GM19035 (cell line): ENCODE data around the gene TCEAL8.

Experiments used
- ATAC-seq: cut with Tn5 transposase; IDR thresholded peaks from one replicate; pipeline ENCODE4 v1.9.1; 2021; ENCODE audit not compliant: unreplicated experiment

Gene TCEAL8

DNA sequence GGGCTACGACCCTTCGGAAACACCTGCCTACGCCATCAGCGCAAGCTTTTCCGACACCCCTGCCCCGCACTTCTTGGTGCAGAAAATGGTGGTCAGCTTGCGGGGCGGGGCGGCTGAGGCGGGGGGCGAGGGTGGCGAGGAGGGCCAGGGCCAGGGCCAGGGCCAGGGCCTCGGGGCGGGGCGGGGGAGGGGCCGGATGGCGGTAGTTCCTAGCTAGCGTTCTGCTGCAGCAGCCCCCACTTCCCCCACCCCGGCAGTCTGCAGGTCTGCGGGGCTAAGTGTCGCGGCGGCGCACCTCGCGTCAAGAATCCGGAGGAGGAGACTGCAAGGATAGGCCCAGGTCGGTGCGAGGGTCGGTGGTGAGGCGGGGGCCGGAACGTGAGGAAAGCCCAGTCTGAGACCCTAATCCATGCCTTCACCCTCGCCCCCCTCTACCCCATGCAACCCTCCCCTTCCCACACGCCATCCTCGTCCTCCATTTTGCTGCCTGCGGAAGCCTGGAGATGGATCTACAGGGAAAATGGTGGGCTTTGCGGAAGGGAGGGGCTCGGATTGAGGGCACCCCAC lies 39.4 kb downstream of the TCEAL8 start:
- peak; percentile 28 for ATAC-seq

GRCh38 chrX:103214870-103215424 lies 40.0 kb downstream of the TCEAL8 start, which contains the start of gene BEX4:
BEX4 (plus strand) TSS chrX:103215108; CDS start chrX:103216154, 1,046 bp downstream.
- peak; percentile 98 for ATAC-seq

- no peak for ATAC-seq
These were observed 42.1 kb downstream of the TCEAL8 start for GRCh38 chrX:103212749-103213457.

- ATAC-seq = no peak
These were observed 43.8 kb downstream of the TCEAL8 start for GRCh38 chrX:103211012-103211715.

DNA sequence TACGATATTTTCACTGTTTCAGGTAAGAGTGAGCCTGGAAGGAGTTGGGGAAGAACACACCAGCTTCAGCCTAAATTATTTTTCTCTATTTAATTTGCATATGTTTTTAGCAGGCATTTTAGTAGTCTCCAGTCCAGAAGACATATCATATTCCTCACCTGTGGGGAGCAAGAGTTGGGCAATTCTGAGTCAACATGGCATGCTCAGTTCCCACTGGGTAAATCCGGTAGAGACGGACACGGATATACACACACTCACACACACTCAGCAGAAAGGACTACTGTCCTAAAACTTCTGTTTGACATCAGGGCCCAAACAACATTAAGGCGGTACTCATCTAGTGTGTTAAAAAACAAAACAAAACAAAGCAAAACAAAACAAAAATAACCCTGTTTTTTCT lies 44.9 kb downstream of the TCEAL8 start:
- no peak for ATAC-seq
